COR-L47 (cell line): Measurements from ENCODE around the gene ABI2.

Source experiments
- DNase-seq: peaks from one replicate; lab custom pipeline; 2025; lab: John Stamatoyannopoulos, UW

ABI2 gene

GRCh38 chr2:203484266-203485112 lies 156.3 kb downstream of the ABI2 start:
- no peak for DNase-seq

- no peak for DNase-seq
Measured at GRCh38 chr2:203489531-203489930, 161.3 kb downstream of the ABI2 start.

GRCh38 chr2:203490391-203490790 lies 162.2 kb downstream of the ABI2 start:
- DNase-seq, result no peak

- no peak for DNase-seq
Measured at GRCh38 chr2:203492965-203493364, 164.8 kb downstream of the ABI2 start.
